HUES6 (cell line): ENCODE data around the gene LBX1.

ENCODE experiments used
- H3K27ac ChIP-seq: 2 replicates; pipeline ENCODE4 v1.7.0; 2013; ENCODE audit warnings: low read depth, mild to moderate bottlenecking, low read length, inconsistent platforms
- H3K27me3 ChIP-seq: 2 replicates; pipeline ENCODE4 v1.6.1; 2013; ENCODE audit warnings: low read length; ENCODE audit not compliant: control insufficient read depth, insufficient read depth
- H3K36me3 ChIP-seq: 2 replicates; pipeline ENCODE4 v1.6.1; 2013; ENCODE audit warnings: low read length; ENCODE audit not compliant: control insufficient read depth, insufficient read depth
- H3K4me1 ChIP-seq: 2 replicates; pipeline ENCODE4 v1.6.1; 2013; ENCODE audit warnings: low read length; ENCODE audit not compliant: control insufficient read depth, insufficient read depth
- H3K4me3 ChIP-seq: 2 replicates; pipeline ENCODE4 v1.5.1; 2013; ENCODE audit warnings: low read depth, low read length
- H3K9ac ChIP-seq: one replicate; pipeline ENCODE4 v1.6.1; 2013; ENCODE audit warnings: mild to moderate bottlenecking, low read length
- H3K9me3 ChIP-seq: 2 replicates; pipeline ENCODE4 v1.6.1; 2013; ENCODE audit warnings: low read depth, low read length; ENCODE audit not compliant: control insufficient read depth, insufficient read depth

LBX1 gene

DNA sequence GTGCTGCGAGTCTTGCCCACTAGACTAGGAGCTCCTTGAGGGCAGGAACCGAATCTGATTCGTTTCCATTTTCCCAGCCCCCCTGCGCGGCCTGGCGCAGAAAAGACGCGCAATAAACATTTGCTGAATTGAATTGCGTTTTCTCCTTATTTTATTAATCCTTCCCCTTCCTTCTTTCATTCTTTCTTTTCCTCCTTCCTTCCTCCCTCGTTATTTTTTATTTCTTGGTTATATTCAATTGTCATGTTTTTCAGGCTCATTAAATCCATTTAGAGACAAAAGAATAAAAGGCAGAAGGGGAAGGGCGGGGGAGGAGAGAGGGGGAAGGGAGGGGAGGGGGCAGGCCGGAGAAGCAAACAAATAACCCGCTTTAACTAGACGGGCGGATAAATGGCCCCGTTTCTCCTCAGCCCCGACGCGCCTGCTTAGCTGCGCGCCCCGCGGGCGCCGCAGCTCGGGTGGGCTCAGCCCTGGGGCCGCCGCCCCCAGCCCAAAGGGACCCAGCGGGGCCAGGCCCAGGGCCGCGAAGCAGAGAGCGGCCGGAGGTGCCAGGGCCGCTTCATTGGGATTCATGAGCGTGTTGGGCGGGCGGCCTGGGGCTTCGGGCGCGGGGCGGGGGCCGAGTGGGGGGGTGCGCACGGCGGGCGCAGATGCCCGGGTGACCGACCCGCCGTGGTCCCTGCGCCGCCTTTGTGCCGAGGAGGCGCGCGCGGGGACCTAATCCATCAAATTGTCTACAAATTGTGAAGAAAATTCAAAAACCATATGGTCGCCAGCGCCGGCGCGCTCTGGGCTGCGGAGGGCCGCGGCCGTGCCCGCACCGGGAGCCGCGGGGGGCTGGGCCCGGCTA lies 5.0 kb downstream of the LBX1 start:
- Histone ChIP-seq H3K4me1 (peaks cover 41% of the 10 kb centered on the region), H3K4me3 (peak overlapping the region; percentile 16; the same call in 1 of the 2 replicates), H3K27me3 (peaks cover 100% of the 10 kb centered on the region), H3K27ac (no peak overlapping the region), H3K9me3 (no peaks in the 10 kb centered on the region), H3K36me3 (no peaks in the 10 kb centered on the region), H3K9ac (no peak overlapping the region)

- H3K9ac ChIP-seq, result no peak overlapping the region
- H3K36me3 ChIP-seq, result no peaks in the 10 kb centered on the region
- no peak overlapping the region for H3K27ac ChIP-seq
- peaks cover 39% of the 10 kb centered on the region for H3K4me1 ChIP-seq
- H3K9me3 ChIP-seq, result no peaks in the 10 kb centered on the region
- no peak overlapping the region for H3K4me3 ChIP-seq
- H3K27me3 ChIP-seq, result peaks cover 100% of the 10 kb centered on the region
Observed at GRCh38 chr10:101223274-101224059, 5.8 kb downstream of the LBX1 start.

GRCh38 chr10:101222683-101223273 lies 6.5 kb downstream of the LBX1 start:
- H3K4me3 ChIP-seq, result no peak overlapping the region
- no peak overlapping the region for H3K9ac ChIP-seq
- H3K27me3 ChIP-seq, result peaks cover 100% of the 10 kb centered on the region
- no peaks in the 10 kb centered on the region for H3K36me3 ChIP-seq
- H3K9me3 ChIP-seq, result no peaks in the 10 kb centered on the region
- H3K27ac ChIP-seq, result no peak overlapping the region
- H3K4me1 ChIP-seq, result peaks cover 37% of the 10 kb centered on the region; the same call in 1 of the 2 replicates

DNA sequence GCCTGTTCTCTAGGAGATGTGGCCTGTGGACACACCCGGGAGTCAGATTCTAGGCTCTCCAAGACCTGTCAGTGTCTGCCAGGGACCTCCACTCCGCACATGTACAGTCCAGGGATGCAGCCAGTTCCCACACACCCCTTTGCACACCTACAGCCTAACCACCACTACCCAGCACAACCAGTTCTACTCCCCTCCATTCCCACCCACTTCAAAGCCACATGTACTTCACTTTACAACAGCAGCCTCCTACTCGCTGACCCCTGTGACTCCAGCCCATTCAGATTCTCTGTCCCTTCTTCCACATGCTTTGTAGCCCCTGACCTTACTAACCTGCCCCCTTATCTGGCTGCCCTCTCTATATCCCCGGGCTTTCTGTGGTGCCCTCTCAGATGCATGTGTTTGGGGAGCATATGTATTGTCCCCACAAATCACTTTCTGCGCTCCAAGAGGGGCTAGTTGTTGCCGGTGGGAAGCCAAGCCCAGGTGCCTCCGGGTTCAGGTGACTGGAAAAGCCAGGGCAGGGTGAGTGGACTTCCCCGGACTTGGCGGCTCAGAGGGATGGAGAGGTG lies 7.2 kb downstream of the LBX1 start:
- no peak overlapping the region for H3K4me3 ChIP-seq
- H3K9ac ChIP-seq, result no peak overlapping the region
- no peaks in the 10 kb centered on the region for H3K36me3 ChIP-seq
- H3K4me1 ChIP-seq, result peaks cover 33% of the 10 kb centered on the region; the same call in 1 of the 2 replicates
- peaks cover 100% of the 10 kb centered on the region for H3K27me3 ChIP-seq
- H3K9me3 ChIP-seq, result no peaks in the 10 kb centered on the region
- no peak overlapping the region for H3K27ac ChIP-seq

DNA sequence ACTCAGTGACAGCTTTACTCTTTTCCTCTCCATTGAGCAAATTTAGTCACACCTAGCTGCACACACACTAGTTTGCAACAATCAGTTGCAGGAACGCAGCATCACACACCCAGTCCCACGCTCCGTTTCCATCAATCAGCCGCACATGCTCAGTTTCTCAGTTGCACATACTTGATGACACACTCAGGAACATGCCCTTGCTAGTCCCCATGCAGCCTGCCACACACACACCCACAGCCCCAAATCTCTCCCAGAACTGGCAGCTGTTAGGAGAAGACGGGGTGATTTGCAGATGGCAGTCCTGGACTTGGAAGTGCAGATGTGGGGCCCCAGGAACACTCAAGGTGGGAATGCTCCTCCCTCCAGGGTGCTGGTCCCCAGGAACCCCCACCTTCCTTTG lies 7.7 kb downstream of the LBX1 start:
- peaks cover 100% of the 10 kb centered on the region for H3K27me3 ChIP-seq

GRCh38 chr10:101219946-101220451 lies 9.3 kb downstream of the LBX1 start:
- Histone ChIP-seq H3K27ac (no peak overlapping the region), H3K4me1 (peaks cover 34% of the 10 kb centered on the region), H3K27me3 (peaks cover 100% of the 10 kb centered on the region), H3K4me3 (no peak overlapping the region), H3K36me3 (no peaks in the 10 kb centered on the region), H3K9me3 (no peaks in the 10 kb centered on the region), H3K9ac (no peak overlapping the region)

More for the DNA sequence above, 7.7 kb downstream of the LBX1 start:
- Histone ChIP-seq H3K9ac (no peak overlapping the region), H3K27ac (no peak overlapping the region), H3K4me1 (peaks cover 34% of the 10 kb centered on the region; the same call in 1 of the 2 replicates), H3K4me3 (no peak overlapping the region), H3K9me3 (no peaks in the 10 kb centered on the region), H3K36me3 (no peaks in the 10 kb centered on the region)

GRCh38 chr10:101219139-101219945 lies 9.9 kb downstream of the LBX1 start:
- Histone ChIP-seq H3K9ac (no peak overlapping the region), H3K4me3 (no peak overlapping the region), H3K36me3 (no peaks in the 10 kb centered on the region), H3K27ac (no peak overlapping the region), H3K27me3 (peaks cover 100% of the 10 kb centered on the region), H3K4me1 (peaks cover 34% of the 10 kb centered on the region), H3K9me3 (no peaks in the 10 kb centered on the region)

GRCh38 chr10:101218351-101219138 lies 10.7 kb downstream of the LBX1 start:
- H3K27ac ChIP-seq, result no peak overlapping the region
- H3K4me1 ChIP-seq, result peaks cover 34% of the 10 kb centered on the region
- no peak overlapping the region for H3K9ac ChIP-seq
- no peaks in the 10 kb centered on the region for H3K36me3 ChIP-seq
- H3K4me3 ChIP-seq, result no peak overlapping the region
- no peaks in the 10 kb centered on the region for H3K9me3 ChIP-seq
- H3K27me3 ChIP-seq, result peaks cover 100% of the 10 kb centered on the region

DNA sequence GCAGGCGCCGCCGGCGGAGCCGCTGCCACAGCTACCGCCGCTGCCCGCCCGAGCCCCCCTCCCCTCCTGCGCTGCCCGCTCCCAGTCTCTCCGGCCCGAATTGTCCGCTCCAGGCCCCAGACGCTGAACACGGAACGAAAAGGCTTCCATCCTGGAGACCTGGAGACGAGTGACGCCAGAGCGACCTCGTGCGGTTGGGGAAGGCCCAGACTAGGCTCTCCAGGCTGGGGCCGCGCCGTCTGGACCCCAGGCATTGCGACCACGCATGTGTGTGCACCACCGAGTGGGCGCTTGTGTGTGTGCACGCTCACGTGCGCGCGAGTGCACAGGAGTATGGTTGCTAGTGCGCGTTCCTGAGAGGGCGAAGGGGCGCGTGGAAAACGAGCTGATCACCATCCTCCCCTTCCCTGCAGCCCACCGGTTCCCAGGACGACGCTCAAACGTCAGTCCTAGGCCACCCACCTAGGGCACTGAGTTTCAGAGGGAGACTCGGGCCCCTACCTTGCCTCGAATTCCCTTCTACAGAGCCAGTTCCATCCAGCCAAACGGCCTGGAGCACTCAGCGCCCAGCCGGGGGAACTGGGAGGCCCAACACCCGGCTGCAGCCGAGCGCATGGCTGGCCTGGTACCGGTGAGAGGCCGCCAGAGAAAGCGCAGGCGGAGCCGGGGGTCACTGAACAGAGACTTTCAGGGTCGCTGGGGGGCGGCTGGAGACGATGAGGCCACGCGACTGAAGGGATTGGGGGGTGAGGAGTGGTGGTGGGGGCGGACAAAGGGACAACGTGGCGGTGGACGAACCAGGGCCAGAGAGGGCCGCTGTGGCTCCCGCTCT lies 11.6 kb downstream of the LBX1 start:
- Histone ChIP-seq H3K36me3 (no peaks in the 10 kb centered on the region), H3K9me3 (no peaks in the 10 kb centered on the region), H3K9ac (no peak overlapping the region), H3K27me3 (peaks cover 100% of the 10 kb centered on the region), H3K4me1 (peaks cover 34% of the 10 kb centered on the region), H3K27ac (no peak overlapping the region), H3K4me3 (peak overlapping the region; percentile 30)
